Heart left ventricle (tissue), 16 donors: Measurements from ENCODE around the gene ESYT2. TPM values are rescaled to one million over a fixed set of nuclear protein-coding genes. Genes with fewer than 3 reads are reported as not detected.

Source experiments
- ATAC-seq, 4 donors: fragments of 200-7000 bp; cut with Tn5 transposase; one replicate each; pipeline ENCODE4 v1.9.1; 2020 to 2022; ENCODE audit warnings: moderate library complexity in 4 of 4, mild to moderate bottlenecking in 3 of 4, moderate number of reproducible peaks in 1 of 4
- DNase-seq, 5 donors: peaks; one replicate each; pipeline ENCODE4 v3.0.0-alpha.2; 2020
- H3K27ac ChIP-seq, 12 donors: fragments of 200-600 bp; sonication (generic) in 4 of 12; one replicate each; pipeline versions ENCODE4 v1.5.0 to v1.8.0; 2016 to 2022; ENCODE audit warnings: mild to moderate bottlenecking in 2 of 12
- H3K27me3 ChIP-seq, 9 donors: fragments of 200-600 bp; sonication (generic) in 2 of 9; one replicate each; pipeline versions ENCODE4 v1.5.1 to v1.8.0; 2016 to 2022; ENCODE audit warnings: mild to moderate bottlenecking in 3 of 9
- H3K36me3 ChIP-seq, 9 donors: fragments of 200-600 bp; sonication (generic) in 2 of 9; one replicate each; pipeline versions ENCODE4 v1.5.0 to v1.8.0; 2018 to 2022; ENCODE audit warnings: mild to moderate bottlenecking in 2 of 9
- H3K4me1 ChIP-seq, 12 donors: fragments of 200-600 bp; sonication (generic) in 4 of 12; one replicate each; pipeline versions ENCODE4 v1.5.0 to v1.8.0; 2016 to 2022; ENCODE audit warnings: mild to moderate bottlenecking in 3 of 12
- H3K4me3 ChIP-seq, 12 donors: fragments of 200-600 bp; sonication (generic) in 4 of 12; one replicate each; pipeline versions ENCODE4 v1.5.0 to v1.8.0; 2017 to 2022; ENCODE audit warnings: mild to moderate bottlenecking in 9 of 12, moderate library complexity in 4 of 12
- H3K9me3 ChIP-seq, 12 donors: fragments of 200-600 bp; sonication (generic) in 4 of 12; one replicate each; pipeline versions ENCODE4 v1.5.0 to v1.8.0; 2016 to 2022; ENCODE audit warnings: mild to moderate bottlenecking in 1 of 12
- CTCF ChIP-seq, 12 donors: fragments of 200-600 bp; sonication (generic) in 4 of 12; IDR thresholded peaks; one replicate each; pipeline versions ENCODE4 v1.5.0 to v1.8.0; 2018 to 2022; ENCODE audit warnings: antibody characterized with exemption in 12 of 12, mild to moderate bottlenecking in 5 of 12
- POLR2A ChIP-seq, 2 donors: fragments of 450-650 bp; IDR thresholded peaks; one replicate each; pipeline ENCODE4 v1.6.1; 2017; ENCODE audit warnings: antibody characterized with exemption in 2 of 2, mild to moderate bottlenecking in 2 of 2, moderate library complexity in 2 of 2
- WGBS, 4 donors: extraction: QIAGEN DNeasy Blood & Tissue Kit in 2 of 4; methylation state at CpG; one replicate each; pipeline versions ENCODE4 v1.1.5 to v1.1.7; 2013 to 2018; 5-methylcytosine and 5-hydroxymethylcytosine counted together
- intact Hi-C, 10 donors: fragments of 100-400 bp; cut with DNase I; formaldehyde crosslinking; loops; one replicate each; pipeline versions ENCODE4 v1.11.1 to v1.14.2; 2022
- polyA plus RNA-seq, 2 donors: library from polyadenylated mRNA; stranded (reverse); fragments of 200-250 nt; gene quantifications; one replicate each; pipeline ENCODE4 v1.2.3, GENCODE V29; 2013
- total RNA-seq, 9 donors: library from RNA; depleted of rRNA in 2 of 9; stranded (reverse); fragments of >200 nt in 2 of 9; fragmentation: NEBNext Ultra II Directional in 3 of 9; extraction: Animal tissue kit (Norgen Biotek cat#: 25700) in 3 of 9; gene quantifications; one replicate each; pipeline versions ENCODE4 v1.1.0 to v1.2.4, GENCODE V29; 2016 to 2023
- donor health status: ischemic (EF 13 %, LVEDD 7.1; RV severe dilation, severe dysfunction).
- donor health status: healthy with polysubstance abuse.
- donor health status: DM: no; HTN: yes; CAD: no.
- donor health status: DM: no; HTN: no; CAD: no.
- donor health status: ischemic (EF 25% LVEDD 6.9; RV normal size, moderate dysfunction).
- donor health status: ischemic (EF 25% LVEDD 5.7; RV mildly dilated, moderate dysfunction).
- donor health status: healthy.
- donor health status: DM: yes; HTN: yes; CAD: no.
- donor health status: ischemic (EF 35%, LVEDD 5.7; RV mildly dilated, moderate dysfunction).
- donor health status: nonischemic (EF 11% LVEDD 7.7; RV severe dilation, severe dysfunction).
- donor health status: DM: yes; HTN: yes; CAD: no.
- donor health status: PGD.
- donor health status: ischemic (EF 29% LVEDD 5.4; RV normal size, mild dysfunction).
- donor health status: nonischemic (EF 23%, LVEDD 6.1; RV moderate dilation, normal function).

ESYT2 gene
- total and polyA plus RNA-seq, 11 donors: 16.2 to 91.8 (median 49.8) TPM

DNA sequence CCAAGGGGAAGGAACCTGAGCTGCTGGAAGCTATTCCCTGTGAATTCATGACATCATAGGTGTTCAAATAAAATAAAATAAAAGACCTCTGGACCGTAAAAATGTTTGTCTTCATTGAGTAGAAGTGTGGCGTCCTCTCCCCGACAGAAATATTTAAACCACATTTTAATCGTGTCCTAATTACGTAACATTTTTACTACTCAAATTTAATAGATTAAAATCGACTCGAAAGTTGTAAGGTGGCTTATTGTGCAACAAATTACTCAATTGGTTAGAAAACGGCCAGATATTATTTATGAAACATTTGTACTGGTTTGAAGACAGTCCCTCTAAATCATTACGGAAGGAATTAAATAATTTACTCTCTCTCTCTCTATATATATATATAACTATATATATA is 109.2 kb downstream of the ESYT2 start:
- H3K36me3 ChIP-seq: no peaks in the 10 kb centered on the region
- no peaks in the 10 kb centered on the region for H3K27me3 ChIP-seq
- no peak overlapping the region for H3K4me3 ChIP-seq
- no peak for TF ChIP-seq POLR2A (IDR thresholded peaks at IDR 0.05)
- no peak for TF ChIP-seq CTCF (IDR thresholded peaks at IDR 0.05)
- H3K9me3 ChIP-seq: no peaks in the 10 kb centered on the region
- intact Hi-C loops: no loop called here
- ATAC-seq (no peak), DNase-seq (no peak)
- H3K4me1 ChIP-seq: no peaks in the 10 kb centered on the region
- H3K27ac ChIP-seq: no peak overlapping the region
- 89 to 91% (median 89%) methylated on average over 9 of the region's 9 CpGs for WGBS, 4 donors

DNA sequence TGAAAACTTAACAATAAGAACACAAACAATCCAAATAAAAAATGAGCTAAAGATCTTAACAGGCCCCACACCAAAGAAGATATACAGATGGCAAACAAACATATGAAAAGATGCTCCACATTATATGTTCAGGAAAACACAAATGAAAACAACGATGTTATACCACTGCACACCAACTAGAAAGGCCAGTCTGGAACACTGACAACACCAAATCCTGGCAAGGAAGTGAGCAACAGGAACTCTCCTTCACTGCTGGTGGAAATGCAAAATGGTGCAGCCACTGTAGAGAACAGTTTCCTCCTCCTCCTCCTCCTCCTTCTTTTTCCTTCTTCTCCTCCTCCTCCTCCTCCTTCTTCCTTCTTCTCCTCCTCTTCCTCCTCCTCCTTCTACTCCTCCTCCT is 112.5 kb downstream of the ESYT2 start:
- Histone ChIP-seq H3K4me1 (peaks cover 0 to 5% (median 0%) of the 10 kb centered on the region in 12 donors), H3K4me3 (no peak overlapping the region), H3K27me3 (no peaks in the 10 kb centered on the region), H3K9me3 (no peaks in the 10 kb centered on the region), H3K36me3 (no peaks in the 10 kb centered on the region), H3K27ac (no peak overlapping the region)
- WGBS, 4 donors: 65 to 86% (median 75%) methylated on average over 1 of the region's 1 CpG
- intact Hi-C loops: no loop called here
- no peak for DNase-seq
- no peak for TF ChIP-seq CTCF (IDR thresholded peaks at IDR 0.05)
- no peak for TF ChIP-seq POLR2A (IDR thresholded peaks at IDR 0.05)
- no peak for ATAC-seq

DNA sequence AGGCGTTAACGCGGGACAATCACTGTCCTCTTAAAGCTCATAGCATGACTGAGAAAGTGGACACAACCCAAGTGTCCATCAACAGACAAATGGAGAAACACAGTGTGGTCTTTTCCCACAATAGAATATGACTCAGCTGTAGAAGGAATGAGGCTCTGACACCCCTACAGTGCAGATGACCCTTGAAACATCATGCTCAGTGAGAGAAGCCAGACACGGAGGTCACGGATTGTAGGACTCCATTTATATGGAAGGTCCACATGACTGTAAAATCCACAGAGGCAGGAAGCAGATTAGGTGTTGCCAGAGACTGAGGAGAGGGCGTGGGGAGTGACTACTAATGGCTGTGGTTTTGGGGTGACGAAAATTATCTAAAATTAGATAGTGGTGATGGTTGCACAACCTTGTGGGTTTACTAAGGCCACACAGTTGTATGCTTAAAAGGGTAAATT is 118.6 kb downstream of the ESYT2 start:
- intact Hi-C loops: no loop called here
- H3K36me3 ChIP-seq: no peaks in the 10 kb centered on the region
- 67 to 73% (median 72%) methylated on average over 7 of the region's 7 CpGs for WGBS, 4 donors
- H3K27me3 ChIP-seq: no peaks in the 10 kb centered on the region
- no peak overlapping the region for H3K27ac ChIP-seq
- DNase-seq (no peak), ATAC-seq (peak in 3 of 4 donors; percentile 33 to 70 (median 47))
- peaks cover 0 to 10% (median 0%) of the 10 kb centered on the region in 12 donors for H3K9me3 ChIP-seq
- H3K4me3 ChIP-seq: no peak overlapping the region
- H3K4me1 ChIP-seq: peaks cover 0 to 19% (median 3%) of the 10 kb centered on the region in 12 donors
- no peak for TF ChIP-seq POLR2A (IDR thresholded peaks at IDR 0.05)

DNA sequence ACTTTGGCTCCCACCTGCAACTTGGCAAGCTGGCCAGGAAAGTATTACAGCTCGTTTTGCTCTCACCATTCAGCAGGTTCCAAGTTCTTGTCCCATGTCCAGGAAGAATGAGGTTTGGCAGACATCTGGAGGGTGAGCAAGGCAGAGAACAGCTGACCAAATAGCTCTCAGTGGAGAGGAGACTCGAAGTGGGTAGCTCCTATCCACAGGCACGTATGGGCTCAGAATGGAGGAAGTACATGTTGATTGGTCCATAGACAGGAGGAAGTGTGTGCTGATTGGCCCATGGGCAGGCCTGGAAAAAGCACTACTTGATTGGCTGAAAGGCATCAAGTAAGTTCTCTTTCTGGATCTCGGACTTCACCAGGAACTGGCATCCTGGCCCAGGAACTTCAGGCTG is 121.7 kb downstream of the ESYT2 start:
- Histone ChIP-seq H3K4me1 (peaks cover 0 to 31% (median 8%) of the 10 kb centered on the region in 12 donors), H3K27ac (no peak overlapping the region), H3K4me3 (no peak overlapping the region), H3K9me3 (peaks cover 0 to 10% (median 0%) of the 10 kb centered on the region in 12 donors), H3K27me3 (no peaks in the 10 kb centered on the region), H3K36me3 (no peaks in the 10 kb centered on the region)
- 62 to 74% (median 68%) methylated on average over 4 of the region's 4 CpGs for WGBS, 4 donors
- intact Hi-C loops: loop anchor here in 5 of 10 donors (5.0 to 10.0 kb wide), 4 partner anchors 110 to 157 kb away; partner anchors contain the start of gene ESYT2 (in 2 of the 5)
- ATAC-seq: no peak
- DNase-seq: no peak
- TF ChIP-seq CTCF (IDR thresholded peaks at IDR 0.05): no peak
- no peak for TF ChIP-seq POLR2A (IDR thresholded peaks at IDR 0.05)
